Upper lobe of right lung (tissue), 1 donor: Measurements from ENCODE around the gene EIF4A3. TPM values are rescaled to one million over a fixed set of nuclear protein-coding genes. Genes with fewer than 3 reads are reported as not detected.

Source experiments
- ATAC-seq: fragments of 200-7000 bp; cut with Tn5 transposase; one replicate; pipeline ENCODE4 v1.9.1; 2020; ENCODE audit warnings: mild to moderate bottlenecking, moderate library complexity
- DNase-seq: peaks from one replicate; pipeline ENCODE4 v3.0.0-alpha.2; 2020
- H3K27ac ChIP-seq: fragments of 200-600 bp; one replicate; pipeline ENCODE4 v1.8.0; 2022
- H3K27me3 ChIP-seq: fragments of 200-600 bp; one replicate; pipeline ENCODE4 v1.8.0; 2022; ENCODE audit warnings: mild to moderate bottlenecking
- H3K36me3 ChIP-seq: fragments of 200-600 bp; one replicate; pipeline ENCODE4 v1.8.0; 2022
- H3K4me1 ChIP-seq: fragments of 200-600 bp; one replicate; pipeline ENCODE4 v1.8.0; 2022
- H3K4me3 ChIP-seq: fragments of 200-600 bp; one replicate; pipeline ENCODE4 v1.8.0; 2022; ENCODE audit warnings: mild to moderate bottlenecking
- H3K9me3 ChIP-seq: fragments of 200-600 bp; one replicate; pipeline ENCODE4 v1.8.0; 2022
- CTCF ChIP-seq: fragments of 200-600 bp; IDR thresholded peaks from one replicate; pipeline ENCODE4 v1.8.0; 2022; ENCODE audit warnings: antibody characterized with exemption
- intact Hi-C: fragments of 100-400 bp; cut with DNase I; formaldehyde crosslinking; loops from one replicate; pipeline ENCODE4 v1.11.0; 2022
- total RNA-seq: library from RNA; stranded (reverse); fragmentation: NEBNext Ultra II Directional; extraction: Animal tissue kit (Norgen Biotek cat#: 25700); gene quantifications from one replicate; pipeline ENCODE4 v1.2.1, GENCODE V29; 2021
- donor health status: DM: no; HTN: yes; CAD: no; lungs with severe emphysema.

Gene EIF4A3
- total RNA-seq, 1 donor from 2014 or later, result 56.0 TPM

DNA sequence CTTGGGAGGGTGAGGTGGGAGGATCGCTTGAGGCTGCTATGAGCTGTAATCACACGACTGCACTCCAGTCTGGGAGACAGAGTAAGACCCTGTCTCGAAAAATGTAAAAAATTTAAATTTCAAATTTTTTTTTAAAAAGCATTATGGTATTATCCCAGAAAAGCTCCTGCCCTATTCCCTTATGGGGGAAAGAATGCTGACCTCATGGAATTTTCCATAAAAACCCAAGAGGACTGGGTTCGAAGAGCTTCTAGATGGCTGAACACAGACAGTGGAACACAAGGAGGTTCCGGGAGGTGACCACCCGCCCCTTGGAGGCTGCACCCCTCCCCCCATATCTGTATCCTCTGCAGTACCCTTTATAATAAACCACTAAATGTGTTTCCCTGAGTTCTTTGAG is 4.0 kb downstream of the EIF4A3 start:
- no peaks in the 10 kb centered on the region for H3K9me3 ChIP-seq
- no peak overlapping the region for H3K4me3 ChIP-seq
- H3K27me3 ChIP-seq, result no peaks in the 10 kb centered on the region
- H3K36me3 ChIP-seq, result peaks cover 63% of the 10 kb centered on the region
- intact Hi-C loops, result no loop called here
- no peak for TF ChIP-seq CTCF
- H3K4me1 ChIP-seq, result peaks cover 18% of the 10 kb centered on the region
- no peak overlapping the region for H3K27ac ChIP-seq
- DNase-seq (no peak), ATAC-seq (no peak)

GRCh38 chr17:80141463-80142165 is 5.3 kb downstream of the EIF4A3 start:
- Histone ChIP-seq H3K4me1 (peaks cover 17% of the 10 kb centered on the region), H3K9me3 (no peaks in the 10 kb centered on the region), H3K27ac (no peak overlapping the region), H3K36me3 (peaks cover 76% of the 10 kb centered on the region), H3K4me3 (no peak overlapping the region), H3K27me3 (no peaks in the 10 kb centered on the region)
- ATAC-seq, result no peak
- TF ChIP-seq CTCF, result no peak
- intact Hi-C loops, result no loop called here
- no peak for DNase-seq

DNA sequence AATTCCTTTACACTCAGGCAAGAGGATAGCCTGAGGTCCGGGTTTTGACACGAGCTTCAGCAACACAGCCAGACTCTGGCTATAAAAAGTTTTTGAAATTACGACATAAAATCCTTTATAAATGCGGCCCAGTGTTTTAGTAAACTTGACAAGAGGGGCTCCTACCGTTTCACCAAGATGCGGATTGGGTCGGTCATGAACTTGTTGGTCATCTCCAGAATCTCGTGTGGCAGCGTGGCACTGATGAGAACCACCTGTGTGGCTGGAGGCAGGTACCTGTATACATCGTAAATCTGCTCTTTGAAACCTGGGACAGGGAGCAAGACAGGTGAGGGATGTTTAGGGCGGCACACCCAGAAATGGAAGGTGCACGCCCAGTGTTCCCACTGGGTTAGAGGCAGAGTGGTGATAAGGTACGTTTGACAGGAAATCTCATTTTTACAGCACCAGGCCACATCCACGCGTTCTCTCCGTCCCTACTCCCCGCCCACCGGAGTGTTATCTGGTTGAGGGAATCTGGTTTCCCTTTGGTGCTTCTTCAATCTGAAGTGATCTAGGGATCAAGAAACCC is 8.0 kb downstream of the EIF4A3 start:
- no peak for TF ChIP-seq CTCF
- H3K9me3 ChIP-seq, result no peaks in the 10 kb centered on the region
- no peak overlapping the region for H3K27ac ChIP-seq
- H3K36me3 ChIP-seq, result peaks cover 100% of the 10 kb centered on the region
- H3K4me3 ChIP-seq, result no peak overlapping the region
- intact Hi-C loops, result no loop called here
- H3K4me1 ChIP-seq, result no peaks in the 10 kb centered on the region
- no peaks in the 10 kb centered on the region for H3K27me3 ChIP-seq
- ATAC-seq (no peak), DNase-seq (no peak)

- Histone ChIP-seq H3K4me3 (no peak overlapping the region), H3K36me3 (peaks cover 95% of the 10 kb centered on the region), H3K27me3 (no peaks in the 10 kb centered on the region), H3K27ac (no peak overlapping the region), H3K9me3 (no peaks in the 10 kb centered on the region), H3K4me1 (no peaks in the 10 kb centered on the region)
- TF ChIP-seq CTCF, result no peak
- DNase-seq (no peak), ATAC-seq (no peak)
- intact Hi-C loops, result no loop called here
Measured at GRCh38 chr17:80137131-80137530, 9.8 kb downstream of the EIF4A3 start.

DNA sequence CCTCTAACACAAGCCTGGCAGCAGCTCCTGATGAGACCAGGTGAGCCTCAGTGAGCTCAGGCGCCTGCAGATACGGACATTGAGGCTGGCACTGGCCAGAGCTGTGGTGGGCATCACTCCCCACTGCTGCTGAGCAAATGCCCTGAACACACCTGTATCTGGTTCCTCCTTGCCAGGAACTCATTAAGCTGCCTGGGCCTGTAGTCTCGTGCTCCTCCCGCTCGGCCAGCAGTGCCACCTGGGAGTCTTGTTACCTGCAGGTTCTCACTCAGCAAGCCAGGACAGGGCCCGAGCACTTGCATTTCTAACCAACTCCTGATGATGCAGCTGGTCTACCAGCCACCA is 13.3 kb downstream of the EIF4A3 start:
- Histone ChIP-seq H3K4me3 (no peak overlapping the region), H3K27ac (no peak overlapping the region), H3K27me3 (no peaks in the 10 kb centered on the region), H3K36me3 (peaks cover 60% of the 10 kb centered on the region), H3K9me3 (no peaks in the 10 kb centered on the region), H3K4me1 (no peaks in the 10 kb centered on the region)
- intact Hi-C loops, result no loop called here
- no peak for DNase-seq
- no peak for ATAC-seq
- no peak for TF ChIP-seq CTCF
